ENCODE results near the gene TFAP2A.

TFAP2A gene

DNA sequence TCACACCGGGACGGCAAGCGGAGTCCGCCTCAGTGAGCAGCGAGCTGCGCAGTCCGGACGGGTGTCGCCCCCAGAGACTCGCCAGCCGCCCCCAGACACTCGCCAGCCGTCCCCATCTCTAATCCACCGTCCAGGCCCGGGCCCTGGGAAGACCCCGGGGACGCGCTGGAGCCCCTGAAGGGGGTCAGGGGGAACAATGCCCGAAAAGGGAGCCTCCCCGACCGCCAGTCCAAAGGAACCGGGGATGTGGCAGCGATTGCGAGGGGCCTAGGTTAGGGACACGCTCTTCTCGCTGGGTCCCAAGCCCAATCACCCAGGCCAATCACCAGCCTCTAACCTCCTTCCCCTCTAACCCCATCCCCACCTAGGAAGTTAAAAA lies 33.1 kb downstream of the TFAP2A start:
- no peak overlapping the region for H3K4me3 ChIP-seq (ENCODE audit: low read depth, low read length)
- TF ChIP-seq CTCF (IDR thresholded peaks at IDR 0.05; ENCODE audit: borderline replicate concordance, insufficient read depth, low read depth, low read length), result no peak

DNA sequence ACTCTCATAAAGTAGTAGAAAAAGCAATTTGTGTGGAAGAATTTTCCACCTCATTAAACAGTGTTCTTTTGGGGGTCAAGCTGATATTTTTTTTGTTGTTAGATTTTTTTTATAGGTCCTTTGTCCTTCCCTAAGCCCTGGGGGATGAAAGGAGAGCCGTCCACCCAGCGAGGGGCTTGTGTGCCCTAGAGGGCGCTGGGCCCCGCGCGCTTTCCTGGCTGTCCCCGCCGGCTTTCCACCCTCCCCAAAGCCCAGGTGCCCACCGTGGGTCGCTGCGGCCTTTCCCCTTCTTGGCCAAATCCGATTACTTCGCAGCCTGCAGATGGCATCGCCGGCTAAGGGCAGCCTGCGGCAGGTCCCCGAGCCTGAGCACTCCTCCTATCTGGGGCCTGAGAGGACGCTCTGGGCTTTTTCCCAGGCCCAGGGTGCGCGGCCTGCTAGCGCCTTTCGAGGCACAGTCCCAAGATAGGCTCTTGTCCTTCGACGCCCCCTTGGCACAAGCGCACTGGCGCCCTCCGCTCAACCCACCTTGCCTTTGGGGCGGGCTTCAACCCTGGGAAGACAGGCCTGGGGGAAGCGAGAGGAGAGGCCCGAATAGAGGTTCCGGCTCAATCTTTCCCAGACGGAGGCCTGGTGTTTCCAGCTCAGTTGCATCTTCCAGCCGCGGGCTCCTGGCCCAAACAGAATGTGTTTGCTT lies 33.6 kb downstream of the TFAP2A start:
- TF ChIP-seq CTCF (IDR thresholded peaks at IDR 0.05; ENCODE audit: borderline replicate concordance, insufficient read depth, low read depth, low read length), result no peak
- no peak overlapping the region for H3K4me3 ChIP-seq (ENCODE audit: low read depth, low read length)

GRCh38 chr6:10375391-10375969 lies 39.4 kb downstream of the TFAP2A start:
- no peak for TF ChIP-seq CTCF (IDR thresholded peaks at IDR 0.05; ENCODE audit: borderline replicate concordance, insufficient read depth, low read depth, low read length)
- H3K4me3 ChIP-seq (ENCODE audit: low read depth, low read length), result no peak overlapping the region

DNA sequence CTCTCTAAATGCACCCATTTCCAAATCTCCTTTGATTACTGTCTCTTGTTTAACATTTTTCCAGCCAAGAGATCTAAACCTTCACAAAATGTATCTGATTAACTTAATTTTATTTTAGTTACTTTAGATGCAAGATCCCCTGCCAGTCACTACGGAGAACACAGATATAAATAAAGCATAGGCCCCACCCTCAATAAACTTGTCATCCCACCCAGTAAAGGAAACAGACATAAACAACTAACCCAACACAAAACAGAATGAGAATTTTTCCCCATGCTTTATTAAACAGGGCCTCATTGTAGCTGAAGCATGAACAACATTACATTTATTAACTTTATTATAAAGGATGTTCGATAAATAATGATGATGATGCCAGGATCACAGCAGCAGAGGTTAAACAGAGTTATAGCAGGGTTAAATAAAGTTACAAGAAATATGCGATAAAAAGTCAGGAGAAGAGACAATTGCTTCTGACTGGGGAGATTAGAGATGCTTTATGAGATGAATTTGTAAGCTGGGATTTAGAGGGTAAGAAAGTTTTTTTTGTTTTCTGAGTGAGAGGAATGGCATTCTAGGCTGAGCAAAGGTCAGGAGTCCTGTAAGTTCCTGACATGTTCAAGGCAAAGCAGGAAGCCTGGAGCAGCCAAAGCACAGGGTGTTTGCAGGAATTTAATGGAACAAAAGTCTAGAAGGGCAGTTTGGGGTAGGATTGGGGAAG lies 41.1 kb downstream of the TFAP2A start:
- no peak overlapping the region for H3K4me3 ChIP-seq (ENCODE audit: low read depth, low read length)
- TF ChIP-seq CTCF (IDR thresholded peaks at IDR 0.05; ENCODE audit: borderline replicate concordance, insufficient read depth, low read depth, low read length), result no peak

- no peak for TF ChIP-seq CTCF (IDR thresholded peaks at IDR 0.05; ENCODE audit: borderline replicate concordance, insufficient read depth, low read depth, low read length)
Measured at GRCh38 chr6:10369896-10370295, 45.0 kb downstream of the TFAP2A start.

DNA sequence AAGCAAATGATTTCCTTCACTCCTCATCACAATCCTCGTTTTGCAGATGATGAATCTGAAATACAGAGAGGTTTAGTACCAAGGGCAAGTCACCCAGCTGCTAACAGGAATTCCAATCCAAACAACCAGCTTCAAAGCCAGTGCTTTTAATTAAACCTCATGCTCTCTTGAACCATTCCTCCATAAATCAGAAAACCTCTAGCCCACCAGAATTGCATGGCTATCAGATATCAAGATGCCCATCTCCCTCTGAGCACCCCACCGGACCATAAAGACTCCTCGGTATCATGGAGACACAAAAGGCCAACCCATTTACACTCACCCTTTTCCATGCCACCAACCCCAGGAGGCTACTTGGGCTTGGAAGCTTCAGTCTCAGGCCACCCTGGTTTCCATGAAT lies 46.0 kb downstream of the TFAP2A start:
- TF ChIP-seq CTCF (IDR thresholded peaks at IDR 0.05; ENCODE audit: borderline replicate concordance, insufficient read depth, low read depth, low read length), result no peak

More at GRCh38 chr6:10369896-10370295, 45.0 kb downstream of the TFAP2A start:
- no peak overlapping the region for H3K4me3 ChIP-seq (ENCODE audit: low read depth, low read length)

More for the DNA sequence above, 46.0 kb downstream of the TFAP2A start:
- H3K4me3 ChIP-seq (ENCODE audit: low read depth, low read length), result no peak overlapping the region
